Ovary (tissue), 9 donors: ENCODE results near the gene PGA3. TPM values are rescaled to one million over a fixed set of nuclear protein-coding genes. Genes with fewer than 3 reads are reported as not detected.
"Not testable (repeated sequence)": the region's sequence is repeated elsewhere in the genome, so short reads cannot be mapped to it uniquely, and the experiment has no call there.

Experiments used
- DNase-seq, 5 donors: peaks; one replicate each; pipeline ENCODE4 v3.0.0-alpha.2; 2019 to 2020
- H3K27ac ChIP-seq, 2 donors: fragments of 200-600 bp; one replicate each; pipeline versions ENCODE4 v1.5.1 to v1.8.0; 2019 to 2022
- H3K27me3 ChIP-seq: fragments of 200-600 bp; one replicate; pipeline ENCODE4 v1.8.0; 2022
- H3K36me3 ChIP-seq: fragments of 200-600 bp; sonication (generic); one replicate; pipeline ENCODE4 v1.5.1; 2019
- H3K4me1 ChIP-seq: one replicate; pipeline ENCODE4 v1.8.1; 2013; ENCODE audit warnings: mild to moderate bottlenecking, moderate library complexity; ENCODE audit not compliant: insufficient read depth
- H3K4me3 ChIP-seq: fragments of 200-600 bp; sonication (generic); one replicate; pipeline ENCODE4 v1.5.1; 2017
- H3K9me3 ChIP-seq, 2 donors: fragments of 200-600 bp in 1 of 2; sonication (generic) in 1 of 2; one replicate each; pipeline versions ENCODE4 v1.5.1 to v1.8.1; 2013 to 2019; ENCODE audit warnings: mild to moderate bottlenecking in 1 of 2, moderate library complexity in 1 of 2
- CTCF ChIP-seq, 3 donors: fragments of 450-650 bp in 2 of 3; fragments of 200-600 bp in 1 of 3; IDR thresholded peaks; one replicate each; pipeline versions ENCODE4 v1.5.1 to v1.8.0; 2016 to 2022; ENCODE audit warnings: antibody characterized with exemption in 3 of 3, mild to moderate bottlenecking in 1 of 3
- EP300 ChIP-seq: sonication (generic); formaldehyde crosslinking; IDR thresholded peaks from one replicate; pipeline ENCODE4 v1.6.1; 2017; ENCODE audit warnings: antibody characterized with exemption
- POLR2A ChIP-seq: fragments of 450-650 bp; IDR thresholded peaks from one replicate; pipeline ENCODE4 v1.6.1; 2017; ENCODE audit warnings: antibody characterized with exemption, mild to moderate bottlenecking, moderate library complexity
- WGBS, 3 donors: extraction: QIAGEN DNeasy Blood & Tissue Kit in 1 of 3; methylation state at CpG; one replicate each; pipeline versions ENCODE4 v1.1.5 to v1.1.7; 2013 to 2017; 5-methylcytosine and 5-hydroxymethylcytosine counted together
- intact Hi-C, 4 donors: fragments of 100-400 bp; cut with DNase I; formaldehyde crosslinking; loops; one replicate each; pipeline versions ENCODE4 v1.11.0 to v1.15.1; 2022 to 2023
- polyA plus RNA-seq, 2 donors: library from polyadenylated mRNA; stranded (reverse); fragments of 200-250 nt in 1 of 2; fragments of 350-450 nt in 1 of 2; fragmentation: Illumina TruSeq in 1 of 2; extraction: RNeasy Lipid Tissue Mini Kit (QIAGEN cat#74804) in 1 of 2; gene quantifications; one replicate each; pipeline ENCODE4 v1.2.3, GENCODE V29; 2013 to 2014
- total RNA-seq, 7 donors: library from RNA; depleted of rRNA in 2 of 7; stranded (reverse); fragments of >200 nt in 2 of 7; fragmentation: NEBNext Ultra II Directional in 3 of 7; extraction: Animal tissue kit (Norgen Biotek cat#: 25700) in 3 of 7; gene quantifications; one replicate each; pipeline versions ENCODE4 v1.1.0 to v1.2.4, GENCODE V29; 2016 to 2023
- donor health status: DM: no; HTN: no; CAD: no; lungs with moderate emphysema.
- donor health status: DM: no; HTN: no; CAD: no.
- donor health status: Bipolar disorder and iron deficiency.
- donor health status: DM: yes; HTN: yes; CAD: no.
- donor health status: DM: no; HTN: no; CAD: no.
- donor health status: DM: yes; HTN: yes; CAD: no.

The PGA3 gene
- total and polyA plus RNA-seq, 9 donors = 0.38 to 4.3 (median 1.0) TPM; not detected in 2

- not testable (repeated sequence) for H3K27ac ChIP-seq, H3K4me3 ChIP-seq, H3K9me3 ChIP-seq, H3K36me3 ChIP-seq, DNase-seq, H3K27me3 ChIP-seq, H3K4me1 ChIP-seq
- 50 to 76% (median 69%) methylated on average over 1 of the region's 1 CpG for WGBS, 3 donors
- intact Hi-C loops = loop anchor here in 2 of 4 donors (10.0 kb wide), 2 partner anchors 132 to 142 kb away; partner anchors contain the start of gene TMEM216 (in 1 of the 2)
Measured at GRCh38 chr11:61252332-61252731, 49.0 kb downstream of the PGA3 start.

- Histone ChIP-seq H3K4me3 (no peak overlapping the region), H3K27ac (no peak overlapping the region), H3K9me3 (no peaks in the 10 kb centered on the region), H3K27me3 (no peaks in the 10 kb centered on the region), H3K36me3 (no peaks in the 10 kb centered on the region), H3K4me1 (peaks cover 2% of the 10 kb centered on the region)
- 59 to 65% (median 61%) methylated on average over 12 of the region's 12 CpGs for WGBS, 3 donors
- intact Hi-C loops = loop anchor here in 2 of 4 donors (10.0 kb wide), 2 partner anchors 130 to 140 kb away; partner anchors contain the start of gene TMEM216 (in 1 of the 2)
- TF ChIP-seq CTCF (IDR thresholded peaks at IDR 0.05) (peak; percentile 58 to 67 (median 59)), POLR2A (no peak), EP300 (no peak)
- DNase-seq = peak; percentile 48 to 71 (median 65)
Measured at GRCh38 chr11:61254403-61255025, 51.2 kb downstream of the PGA3 start.

- Histone ChIP-seq H3K4me1 (no peaks in the 10 kb centered on the region), H3K9me3 (no peaks in the 10 kb centered on the region), H3K27me3 (no peaks in the 10 kb centered on the region), H3K36me3 (no peaks in the 10 kb centered on the region), H3K27ac (no peak overlapping the region), H3K4me3 (no peak overlapping the region)
- DNase-seq = no peak
- intact Hi-C loops = loop anchor here in 2 of 4 donors (10.0 kb wide), 2 partner anchors 128 to 138 kb away; partner anchors contain the start of gene TMEM216 (in 1 of the 2)
- 92 to 96% (median 93%) methylated on average over 18 of the region's 18 CpGs for WGBS, 3 donors
- TF ChIP-seq CTCF (IDR thresholded peaks at IDR 0.05) = no peak
- no peak for TF ChIP-seq POLR2A
- TF ChIP-seq EP300 = no peak
Measured at GRCh38 chr11:61256710-61257482, 53.6 kb downstream of the PGA3 start.

GRCh38 chr11:61258546-61258945 is 55.2 kb downstream of the PGA3 start:
- no peaks in the 10 kb centered on the region for H3K4me1 ChIP-seq
- H3K9me3 ChIP-seq = no peaks in the 10 kb centered on the region
- H3K36me3 ChIP-seq = no peaks in the 10 kb centered on the region
- no peaks in the 10 kb centered on the region for H3K27me3 ChIP-seq
- no peak for DNase-seq
- intact Hi-C loops = loop anchor here in 2 of 4 donors (10.0 kb wide), 2 partner anchors 126 to 136 kb away; partner anchors contain the start of gene TMEM216 (in 1 of the 2)
- TF ChIP-seq POLR2A (no peak), CTCF (IDR thresholded peaks at IDR 0.05) (no peak), EP300 (no peak)
- WGBS, 3 donors = 86 to 91% (median 91%) methylated on average over 9 of the region's 9 CpGs
- no peak overlapping the region for H3K27ac ChIP-seq
- H3K4me3 ChIP-seq = no peak overlapping the region
